Measurements from ENCODE around the gene SOX8. TPM values are rescaled to one million over a fixed set of nuclear protein-coding genes. Genes with fewer than 3 reads are reported as not detected.
"Not testable (repeated sequence)": the region's sequence is repeated elsewhere in the genome, so short reads cannot be mapped to it uniquely, and the experiment has no call there.

Gene SOX8
- total RNA-seq, 1 experiment from 2014 or later, result not detected

DNA sequence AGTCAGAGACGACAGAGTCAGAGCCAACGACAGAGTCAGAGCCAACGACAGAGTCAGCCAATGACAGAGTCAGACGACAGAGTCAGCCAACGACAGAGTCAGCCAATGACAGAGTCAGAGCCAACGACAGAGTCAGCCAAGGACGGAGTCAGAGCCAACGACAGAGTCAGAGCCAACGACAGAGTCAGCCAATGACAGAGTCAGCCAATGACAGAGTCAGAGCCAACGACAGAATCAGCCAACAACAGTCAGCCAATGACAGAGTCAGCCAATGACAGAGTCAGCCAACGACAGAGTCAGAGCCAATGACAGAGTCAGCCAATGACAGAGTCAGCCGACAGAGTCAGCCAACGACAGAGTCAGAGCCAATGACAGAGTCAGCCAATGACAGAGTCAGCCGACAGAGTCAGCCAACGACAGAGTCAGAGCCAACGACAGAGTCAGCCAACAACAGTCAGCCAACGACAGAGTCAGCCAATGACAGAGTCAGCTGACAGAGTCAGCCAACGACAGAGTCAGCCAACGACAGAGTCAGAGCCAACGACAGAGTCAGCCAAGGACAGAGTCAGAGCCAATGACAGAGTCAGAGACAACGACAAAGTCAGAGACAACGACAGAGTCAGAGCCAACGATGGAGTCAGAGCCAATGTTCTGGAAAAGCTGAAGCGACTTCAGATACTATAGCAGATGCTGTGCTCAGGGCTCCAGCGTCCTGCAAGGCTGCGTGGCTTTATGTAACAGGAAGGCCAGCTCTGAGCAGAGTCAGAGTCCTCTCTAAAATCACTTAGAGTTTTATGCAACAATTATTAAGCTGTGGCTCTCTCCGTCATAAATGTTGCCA lies 30.6 kb upstream of the SOX8 start:
- intact Hi-C loops (cut with micrococcal nuclease); H3K27ac Mint-ChIP-seq (ENCODE audit: low read depth, unreplicated experiment); H3K36me3 Mint-ChIP-seq (ENCODE audit: insufficient read depth, unreplicated experiment); H3K4me3 Mint-ChIP-seq (ENCODE audit: unreplicated experiment); H3K9me3 Mint-ChIP-seq (ENCODE audit: unreplicated experiment); DNase-seq (ENCODE audit: unreplicated experiment); H3K27me3 Mint-ChIP-seq (ENCODE audit: insufficient read depth, unreplicated experiment); BruUV-seq (replicated peaks); CTCF ChIA-PET; POLR2A ChIA-PET; H3K4me1 Mint-ChIP-seq (ENCODE audit: insufficient read depth, unreplicated experiment): not testable (repeated sequence)

DNA sequence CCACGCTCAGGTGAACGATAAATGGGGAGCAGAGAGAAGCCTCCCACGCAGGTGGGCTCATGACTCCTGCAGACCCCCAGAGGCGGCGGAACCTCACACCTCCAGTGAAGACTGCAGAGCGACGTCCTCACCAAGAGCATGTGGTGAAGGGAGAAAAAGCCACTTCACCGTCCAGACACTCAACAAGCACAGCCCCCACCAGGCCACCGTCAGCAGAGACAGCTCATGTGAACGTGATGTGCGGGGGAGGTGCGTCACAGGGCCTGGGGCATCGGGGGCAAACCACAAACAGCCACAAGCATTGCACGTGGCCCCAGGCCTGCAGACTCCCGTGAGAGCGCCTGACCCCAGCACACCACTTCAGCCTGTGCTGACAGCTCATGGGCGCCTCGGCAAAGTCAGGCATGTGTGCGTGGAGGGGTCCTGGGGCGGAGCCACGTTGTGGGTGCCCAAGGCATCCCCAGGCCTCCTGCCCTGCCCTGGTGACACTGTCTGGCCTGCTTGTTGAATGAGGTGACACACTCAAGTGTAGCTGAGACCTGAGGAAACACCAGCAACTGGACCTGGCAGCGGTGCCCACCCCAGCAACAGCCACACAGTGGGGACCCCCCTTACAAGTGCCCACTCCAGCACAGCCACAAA lies 29.8 kb upstream of the SOX8 start:
- no TSS peak for BruUV-seq (replicated peaks)
- Mint-ChIP-seq H3K36me3 (ENCODE audit: insufficient read depth, unreplicated experiment) (no peaks in the 10 kb centered on the region), H3K4me1 (ENCODE audit: insufficient read depth, unreplicated experiment) (no peaks in the 10 kb centered on the region), H3K4me3 (ENCODE audit: unreplicated experiment) (no peak overlapping the region), H3K9me3 (ENCODE audit: unreplicated experiment) (no peaks in the 10 kb centered on the region), H3K27ac (ENCODE audit: low read depth, unreplicated experiment) (no peak overlapping the region), H3K27me3 (ENCODE audit: insufficient read depth, unreplicated experiment) (no peaks in the 10 kb centered on the region)
- intact Hi-C loops (cut with micrococcal nuclease), result no loop called here
- ChIA-PET POLR2A (no interaction called here), CTCF (no interaction called here)
- TF ChIP-seq, protein P1, sequence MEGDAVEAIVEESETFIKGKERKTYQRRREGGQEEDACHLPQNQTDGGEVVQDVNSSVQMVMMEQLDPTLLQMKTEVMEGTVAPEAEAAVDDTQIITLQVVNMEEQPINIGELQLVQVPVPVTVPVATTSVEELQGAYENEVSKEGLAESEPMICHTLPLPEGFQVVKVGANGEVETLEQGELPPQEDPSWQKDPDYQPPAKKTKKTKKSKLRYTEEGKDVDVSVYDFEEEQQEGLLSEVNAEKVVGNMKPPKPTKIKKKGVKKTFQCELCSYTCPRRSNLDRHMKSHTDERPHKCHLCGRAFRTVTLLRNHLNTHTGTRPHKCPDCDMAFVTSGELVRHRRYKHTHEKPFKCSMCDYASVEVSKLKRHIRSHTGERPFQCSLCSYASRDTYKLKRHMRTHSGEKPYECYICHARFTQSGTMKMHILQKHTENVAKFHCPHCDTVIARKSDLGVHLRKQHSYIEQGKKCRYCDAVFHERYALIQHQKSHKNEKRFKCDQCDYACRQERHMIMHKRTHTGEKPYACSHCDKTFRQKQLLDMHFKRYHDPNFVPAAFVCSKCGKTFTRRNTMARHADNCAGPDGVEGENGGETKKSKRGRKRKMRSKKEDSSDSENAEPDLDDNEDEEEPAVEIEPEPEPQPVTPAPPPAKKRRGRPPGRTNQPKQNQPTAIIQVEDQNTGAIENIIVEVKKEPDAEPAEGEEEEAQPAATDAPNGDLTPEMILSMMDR (IDR thresholded peaks at IDR 0.05; ENCODE audit: unreplicated experiment), result no peak
- DNase-seq (ENCODE audit: unreplicated experiment), result no peak

DNA sequence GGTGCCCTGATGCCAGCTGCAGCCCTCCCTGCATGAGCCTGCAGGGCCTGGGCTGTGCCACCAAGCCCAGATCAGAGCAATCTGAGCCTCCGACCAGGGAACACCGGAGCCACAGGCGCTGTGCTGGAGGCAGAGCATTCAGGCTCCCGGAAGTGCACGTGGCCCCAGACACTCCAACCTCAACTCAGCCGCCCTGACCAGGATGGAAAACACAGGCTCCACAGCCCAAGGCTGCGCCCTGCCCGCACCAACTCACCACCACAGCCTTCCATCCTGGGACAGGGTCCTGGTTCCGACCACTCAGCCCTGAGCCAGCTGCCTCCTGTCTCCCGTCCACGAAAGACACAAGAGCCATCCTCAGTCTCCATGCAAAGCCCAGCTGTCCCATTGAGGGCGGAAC lies 29.2 kb upstream of the SOX8 start:
- TF ChIP-seq, protein P1 (IDR thresholded peaks at IDR 0.05; ENCODE audit: unreplicated experiment), result no peak
- Mint-ChIP-seq H3K9me3 (ENCODE audit: unreplicated experiment) (peaks cover 3% of the 10 kb centered on the region), H3K27me3 (ENCODE audit: insufficient read depth, unreplicated experiment) (no peaks in the 10 kb centered on the region), H3K27ac (ENCODE audit: low read depth, unreplicated experiment) (no peak overlapping the region), H3K4me1 (ENCODE audit: insufficient read depth, unreplicated experiment) (no peaks in the 10 kb centered on the region), H3K36me3 (ENCODE audit: insufficient read depth, unreplicated experiment) (no peaks in the 10 kb centered on the region), H3K4me3 (ENCODE audit: unreplicated experiment) (no peak overlapping the region)
- ChIA-PET POLR2A (no interaction called here), CTCF (interaction anchor here (0.6 kb wide), 1 partner anchor 45 kb away, joined by 3 read pairs; no protein-coding TSS in a partner anchor)
- no peak for DNase-seq (ENCODE audit: unreplicated experiment)
- intact Hi-C loops (cut with micrococcal nuclease), result no loop called here
- BruUV-seq (replicated peaks), result no TSS peak

DNA sequence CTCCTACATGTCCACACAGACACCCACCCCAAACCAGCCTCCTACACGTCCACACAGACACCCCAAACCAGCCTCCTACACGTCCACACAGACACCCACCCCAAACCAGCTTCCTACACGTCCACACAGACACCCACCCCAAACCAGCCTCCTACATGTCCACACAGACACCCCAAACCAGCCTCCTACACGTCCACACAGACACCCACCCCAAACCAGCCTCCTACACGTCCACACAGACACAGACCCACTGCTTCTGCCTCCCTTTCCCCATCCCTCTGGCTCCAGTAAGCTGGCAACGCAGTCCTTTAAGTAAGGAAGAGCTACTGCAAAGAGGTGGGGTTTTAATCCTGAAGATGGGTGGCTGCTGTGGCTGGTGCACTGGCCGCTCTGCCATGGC lies 27.8 kb upstream of the SOX8 start:
- DNase-seq (ENCODE audit: unreplicated experiment); H3K9me3 Mint-ChIP-seq (ENCODE audit: unreplicated experiment); BruUV-seq (replicated peaks); H3K27ac Mint-ChIP-seq (ENCODE audit: low read depth, unreplicated experiment); H3K36me3 Mint-ChIP-seq (ENCODE audit: insufficient read depth, unreplicated experiment); CTCF ChIA-PET; intact Hi-C loops (cut with micrococcal nuclease); POLR2A ChIA-PET; H3K27me3 Mint-ChIP-seq (ENCODE audit: insufficient read depth, unreplicated experiment); H3K4me1 Mint-ChIP-seq (ENCODE audit: insufficient read depth, unreplicated experiment); H3K4me3 Mint-ChIP-seq (ENCODE audit: unreplicated experiment): not testable (repeated sequence)

DNA sequence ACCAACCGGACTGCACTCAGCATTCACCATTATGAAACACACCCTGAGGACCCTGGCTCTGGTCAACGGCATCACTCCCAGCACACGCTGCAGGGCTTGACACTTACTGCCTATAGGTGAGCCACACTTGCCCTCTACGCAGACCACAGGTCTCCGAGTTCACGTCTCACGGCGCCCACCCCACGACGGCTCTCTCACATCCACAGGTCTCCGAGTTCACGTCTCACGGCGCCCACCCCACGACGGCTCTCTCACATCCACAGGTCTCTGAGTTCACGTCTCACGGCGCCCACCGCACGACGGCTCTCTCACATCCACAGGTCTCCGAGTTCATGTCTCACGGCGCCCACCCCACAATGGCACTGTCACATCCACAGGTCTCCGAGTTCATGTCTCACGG lies 25.8 kb upstream of the SOX8 start:
- POLR2A ChIA-PET; BruUV-seq (replicated peaks): not testable (repeated sequence)

More for the DNA sequence above, 25.8 kb upstream of the SOX8 start:
- DNase-seq (ENCODE audit: unreplicated experiment); H3K9me3 Mint-ChIP-seq (ENCODE audit: unreplicated experiment); H3K4me1 Mint-ChIP-seq (ENCODE audit: insufficient read depth, unreplicated experiment); H3K36me3 Mint-ChIP-seq (ENCODE audit: insufficient read depth, unreplicated experiment); H3K27me3 Mint-ChIP-seq (ENCODE audit: insufficient read depth, unreplicated experiment); H3K4me3 Mint-ChIP-seq (ENCODE audit: unreplicated experiment); H3K27ac Mint-ChIP-seq (ENCODE audit: low read depth, unreplicated experiment); intact Hi-C loops (cut with micrococcal nuclease): not testable (repeated sequence)
- CTCF ChIA-PET, result interaction anchor here (0.6 kb wide), 1 partner anchor 99 kb away, joined by 3 read pairs; no protein-coding TSS in a partner anchor

Measured in MCF 10A (cell line).